HepG2 (cell line): Measurements from ENCODE around the gene VPS13C. TPM values are rescaled to one million over a fixed set of nuclear protein-coding genes. Genes with fewer than 3 reads are reported as not detected.

ENCODE experiments used
- ATAC-seq: fragments of 200-7000 bp; cut with Tn5 transposase; 3 replicates; pipeline ENCODE4 v1.9.1; 2020; ENCODE audit warnings: mild to moderate bottlenecking, moderate library complexity
- BruUV-seq: library from RNA; stranded (reverse); fragments of 400-500 nt; replicated peaks from 2 replicates; lab custom pipeline; 2021; lab: Mats Ljungman, UMichigan
- CTCF ChIA-PET: fragments of 300-600 bp; formaldehyde crosslinking; extraction: SDS; loops from one replicate; lab custom pipeline; 2021; ENCODE audit warnings: low total read pairs, inconsistent platforms, low intra/inter-chr PET ratio; lab: Yijun Ruan, JAX
- POLR2A ChIA-PET: fragments of 350-600 bp; sonication (Branson Sonifier 250); formaldehyde crosslinking; loops from one replicate; lab custom pipeline; 2020; ENCODE audit warnings: antibody characterized with exemption, inconsistent platforms; lab: Yijun Ruan, JAX
- DNase-seq: peaks from one replicate; pipeline ENCODE4 v3.0.0-alpha.2; 2015; ENCODE audit warnings: low spot score
- FAIRE-seq: peaks from 3 replicates; lab custom pipeline; 2011; peaks lifted over from hg19 to GRCh38; lab: Jason Lieb, UNC
- H2AFZ ChIP-seq: one replicate; pipeline ENCODE4 v1.6.1; 2011; ENCODE audit warnings: low read length, inconsistent platforms
- H3K27ac ChIP-seq: fragments of 300-600 bp; 3 replicates; pipeline ENCODE4 v1.8.0; 2011; ENCODE audit warnings: mixed run types, mild to moderate bottlenecking, mixed read lengths, low read length, inconsistent platforms; ENCODE audit not compliant: insufficient read depth; ENCODE audit errors: extremely low read length
- H3K27me3 ChIP-seq, 2 experiments: fragments of 200-600 bp in 1 of 2; 2 replicates in 1 of 2; 3 replicates in 1 of 2; pipeline versions ENCODE4 v1.6.0 to v1.8.0; 2011; ENCODE audit warnings: low read length in 2 of 2, mild to moderate bottlenecking in 2 of 2, moderate library complexity in 2 of 2, inconsistent platforms in 1 of 2; ENCODE audit not compliant: insufficient read depth in 2 of 2, control insufficient read depth in 1 of 2
- H3K36me3 ChIP-seq, 2 experiments: fragments of 200-600 bp in 1 of 2; replicated peaks in 1 of 2; 2 replicates in 1 of 2; 3 replicates in 1 of 2; pipeline versions ENCODE4 v1.5.1 to v1.8.0; 2011; ENCODE audit warnings: low read length in 2 of 2, inconsistent platforms in 1 of 2; ENCODE audit not compliant: insufficient read depth in 2 of 2, control insufficient read depth in 1 of 2
- H3K4me1 ChIP-seq: 2 replicates; pipeline ENCODE4 v1.5.1; 2012; ENCODE audit warnings: low read length, inconsistent platforms; ENCODE audit not compliant: insufficient read depth
- H3K4me2 ChIP-seq: 2 replicates; pipeline ENCODE4 v1.6.0; 2011; ENCODE audit warnings: low read depth, low read length, inconsistent platforms
- H3K4me3 ChIP-seq, 3 experiments: fragments of 200-600 bp in 1 of 3; sonication (generic), shearing (Covaris generic) in 1 of 3; replicated peaks in 1 of 3; 2 replicates each; pipeline ENCODE4 v1.5.1; 2011 to 2016; ENCODE audit warnings: low read length in 3 of 3, inconsistent platforms in 2 of 3, low read depth in 2 of 3, mild to moderate bottlenecking in 2 of 3, control low read depth in 1 of 3, mixed read lengths in 1 of 3; ENCODE audit not compliant: insufficient read depth in 1 of 3
- H3K79me2 ChIP-seq: one replicate; pipeline ENCODE4 v1.6.1; 2011; ENCODE audit warnings: low read length, inconsistent platforms; ENCODE audit not compliant: insufficient read depth
- H3K9ac ChIP-seq: 2 replicates; pipeline ENCODE4 v1.6.0; 2011; ENCODE audit warnings: mild to moderate bottlenecking, low read depth, low read length, inconsistent platforms; ENCODE audit not compliant: insufficient read depth
- H3K9me3 ChIP-seq: 2 replicates; pipeline ENCODE4 v1.5.1; 2012; ENCODE audit warnings: mild to moderate bottlenecking, low read length
- H4K20me1 ChIP-seq: 2 replicates; pipeline ENCODE4 v1.6.0; 2011; ENCODE audit warnings: inconsistent platforms, mild to moderate bottlenecking, low read length, moderate library complexity; ENCODE audit not compliant: insufficient read depth
- BHLHE40 ChIP-seq: IDR thresholded peaks from 2 replicates; pipeline ENCODE4 v1.6.1; 2011; ENCODE audit warnings: low read length, improper control_type of control experiment
- DZIP1 ChIP-seq: sonication (generic); formaldehyde crosslinking; IDR thresholded peaks from 2 replicates; pipeline ENCODE4 v1.5.0; 2020; ENCODE audit warnings: mild to moderate bottlenecking, missing genetic modification reagents
- IRF1 ChIP-seq: sonication (generic); formaldehyde crosslinking; IDR thresholded peaks from 2 replicates; pipeline ENCODE4 v1.4.0; 2020; ENCODE audit warnings: low read depth, mild to moderate bottlenecking, missing genetic modification reagents
- KMT2A ChIP-seq: sonication (generic); formaldehyde crosslinking; IDR thresholded peaks from 2 replicates; pipeline ENCODE4 v1.4.0; 2020; ENCODE audit warnings: missing genetic modification reagents
- NCOA1 ChIP-seq: sonication (generic); formaldehyde crosslinking; IDR thresholded peaks from 2 replicates; pipeline ENCODE4 v1.9.0; 2021; ENCODE audit warnings: missing genetic modification reagents
- NFATC3 ChIP-seq: sonication (generic); formaldehyde crosslinking; IDR thresholded peaks from 2 replicates; pipeline ENCODE4 v1.5.1; 2020; ENCODE audit warnings: mild to moderate bottlenecking, missing genetic modification reagents
- PAWR ChIP-seq: sonication (generic); formaldehyde crosslinking; IDR thresholded peaks from 2 replicates; pipeline ENCODE4 v1.4.0; 2020; ENCODE audit warnings: missing genetic modification reagents, mild to moderate bottlenecking, borderline replicate concordance
- SALL2 ChIP-seq: sonication (generic); formaldehyde crosslinking; IDR thresholded peaks from 2 replicates; pipeline ENCODE4 v1.8.1; 2023; ENCODE audit warnings: mild to moderate bottlenecking, missing genetic modification reagents, inconsistent platforms
- SMAD9 ChIP-seq: sonication (generic); formaldehyde crosslinking; IDR thresholded peaks from 2 replicates; pipeline ENCODE4 v1.5.1; 2020; ENCODE audit warnings: mild to moderate bottlenecking, missing genetic modification reagents
- SRSF1 ChIP-seq: fragments of 200-400 bp; formaldehyde crosslinking; optimal IDR thresholded peaks from 2 replicates; pipeline ENCODE3; 2017; ENCODE audit warnings: mild to moderate bottlenecking, low read depth, low read length, moderate library complexity
- TOE1 ChIP-seq: sonication (generic); formaldehyde crosslinking; IDR thresholded peaks from 2 replicates; pipeline ENCODE4 v1.4.0; 2020; ENCODE audit warnings: mild to moderate bottlenecking, missing genetic modification reagents
- ZFP36L2 ChIP-seq: sonication (generic); formaldehyde crosslinking; IDR thresholded peaks from 2 replicates; pipeline ENCODE4 v1.4.0; 2020; ENCODE audit warnings: missing genetic modification reagents
- ZKSCAN1 ChIP-seq: fragments of 150-350 bp; IDR thresholded peaks from 2 replicates; pipeline ENCODE4 v1.6.1; 2014; ENCODE audit warnings: low read length
- ZNF138 ChIP-seq: sonication (generic); formaldehyde crosslinking; IDR thresholded peaks from 2 replicates; pipeline ENCODE4 v1.5.0; 2020; ENCODE audit warnings: mild to moderate bottlenecking, low read depth, missing genetic modification reagents
- ZNF280D ChIP-seq: sonication (generic); formaldehyde crosslinking; IDR thresholded peaks from 2 replicates; pipeline ENCODE4 v1.5.1; 2020; ENCODE audit warnings: mild to moderate bottlenecking, missing genetic modification reagents
- ZNF292 ChIP-seq: sonication (generic); formaldehyde crosslinking; IDR thresholded peaks from 2 replicates; pipeline ENCODE4 v1.8.1; 2022; ENCODE audit warnings: mild to moderate bottlenecking, low read depth, missing genetic modification reagents, borderline replicate concordance
- ZNF446 ChIP-seq: sonication (generic); formaldehyde crosslinking; IDR thresholded peaks from 2 replicates; pipeline ENCODE4 v1.5.0; 2020; ENCODE audit warnings: mild to moderate bottlenecking, missing genetic modification reagents
- ZNF547 ChIP-seq: sonication (generic); formaldehyde crosslinking; IDR thresholded peaks from 2 replicates; pipeline ENCODE4 v1.5.1; 2020; ENCODE audit warnings: mild to moderate bottlenecking, missing genetic modification reagents
- ZSCAN9 ChIP-seq: IDR thresholded peaks from 2 replicates; pipeline ENCODE4 v1.6.1; 2016; ENCODE audit warnings: borderline replicate concordance
- WGBS: methylation state at CpG from one replicate; pipeline ENCODE4 v1.1.6; 2017; ENCODE audit warnings: low lambda C conversion rate; 5-methylcytosine and 5-hydroxymethylcytosine counted together
- in situ Hi-C: cut with HindIII; loops from 2 replicates; pipeline ENCODE4 v1.10.0; 2017; ENCODE audit warnings: low pct_unique_long_range_greater_than_20kb; ENCODE audit not compliant: extremely low pct_ligation_motif_present
- intact Hi-C: fragments of 100-400 bp; cut with micrococcal nuclease; formaldehyde crosslinking; loops from one replicate; pipeline ENCODE4 v1.10.0; 2022; ENCODE audit not compliant: unreplicated experiment
- polyA plus RNA-seq, 8 experiments: library from polyadenylated mRNA; depleted of rRNA in 3 of 8; stranded (reverse) in 7 of 8; unstranded in 1 of 8; fragments of >200 nt; fragmentation: Illumina TruSeq in 4 of 8; extraction: Trizol in 4 of 8; gene quantifications; 2 replicates each; pipeline versions ENCODE4 v1.2.1 to v1.2.3, GENCODE V29; 2011 to 2016; ENCODE audit warnings: low read depth in 4 of 8, missing spikeins in 1 of 8, mixed read lengths in 1 of 8; ENCODE audit not compliant: insufficient read depth in 1 of 8
- total RNA-seq, 5 experiments: library from RNA; depleted of rRNA; stranded (reverse); fragments of >200 nt; fragmentation: Illumina TruSeq; extraction: Trizol; gene quantifications; 2 replicates each; pipeline ENCODE4 v1.2.3, GENCODE V29; 2016; ENCODE audit warnings: low read depth in 1 of 5

VPS13C gene
- total and polyA plus RNA-seq, 2 of the 13 experiments (the other 11 are each of a cell fraction or from before 2014, with no cell fraction given) = 10.9 to 26.8 TPM

GRCh38 chr15:62059816-62060112 is 483 bp downstream of the VPS13C start (continued):
- TF ChIP-seq ZNF138 (0 out of 2 replicates have a peak, but pooled peaks have one; percentile 14), PAWR (no peak), KMT2A (CRISPR knock-in tag) (peak; percentile 37; the same call in 1 of the 2 replicates), ZSCAN9 (CRISPR knock-in tag) (0 out of 2 replicates have a peak, but pooled peaks have one; percentile 8), ZFP36L2 (no peak), ZNF547 (CRISPR knock-in tag) (no peak), NCOA1 (no peak), NFATC3 (CRISPR knock-in tag) (no peak), IRF1 (peak; percentile 78; the same call in 1 of the 2 replicates)
- TF ChIP-seq, all 625 proteins: peak for 20

GRCh38 chr15:62059108-62059815 is 985 bp downstream of the VPS13C start:
- H3K36me3 ChIP-seq = no peaks in the 10 kb centered on the region
- H3K9me3 ChIP-seq = no peaks in the 10 kb centered on the region
- H3K4me1 ChIP-seq = peaks cover 36% of the 10 kb centered on the region
- in situ Hi-C loops = no loop called here
- peak overlapping the region; percentile 69 for H2AFZ ChIP-seq
- peak overlapping the region; percentile 75 for H3K27ac ChIP-seq
- FAIRE-seq (no peak), ATAC-seq (no peak), DNase-seq (no peak)
- WGBS = 2% methylated on average over 13 of the region's 13 CpGs
- peak overlapping the region; percentile 95 for H3K4me2 ChIP-seq
- peaks cover 34% of the 10 kb centered on the region for H3K79me2 ChIP-seq
- H4K20me1 ChIP-seq = no peaks in the 10 kb centered on the region
- POLR2A ChIA-PET = no interaction called here
- H3K9ac ChIP-seq = peak overlapping the region; percentile 83
- CTCF ChIA-PET = no interaction called here
- H3K4me3 ChIP-seq = peak overlapping the region; percentile 80 to 96 (median 95)
- H3K27me3 ChIP-seq = peaks cover 0 to 3% of the 10 kb centered on the region in 2 experiments; a peak in 1 of 5 replicates
- TSS peak; percentile 60 for BruUV-seq
- intact Hi-C loops = no loop called here
- TF ChIP-seq TOE1 (no peak), ZNF446 (CRISPR knock-in tag) (no peak), SALL2 (no peak), BHLHE40 (no peak), ZKSCAN1 (no peak), DZIP1 (CRISPR knock-in tag) (no peak), SRSF1 (no peak), ZNF280D (CRISPR knock-in tag) (0 out of 2 replicates have a peak, but pooled peaks have one; percentile 2), SMAD9 (CRISPR knock-in tag) (no peak), ZNF292 (CRISPR knock-in tag) (0 out of 2 replicates have a peak, but pooled peaks have one; percentile 1)
